ENCODE results near the gene BTN3A1.
A peak's percentile ranks its signal among the peaks of the same experiment; 100 is the strongest.
"Not testable (repeated sequence)": the region's sequence is repeated elsewhere in the genome, so short reads cannot be mapped to it uniquely, and the experiment has no call there.

BTN3A1 gene

GRCh38 chr6:26415791-26416190 is 13.7 kb downstream of the BTN3A1 start:
- DNase-seq, result no peak

- no peak for DNase-seq
Observed at GRCh38 chr6:26416288-26416687, 14.2 kb downstream of the BTN3A1 start.

GRCh38 chr6:26418077-26418476 is 16.0 kb downstream of the BTN3A1 start:
- DNase-seq, result not testable (repeated sequence)

GRCh38 chr6:26418795-26419194 is 16.7 kb downstream of the BTN3A1 start:
- not testable (repeated sequence) for DNase-seq

GRCh38 chr6:26420688-26421171 is 18.7 kb downstream of the BTN3A1 start:
- no peak for DNase-seq

GRCh38 chr6:26421259-26422144 is 19.4 kb downstream of the BTN3A1 start:
- DNase-seq, result peak; percentile 71

GRCh38 chr6:26422329-26422728 is 20.3 kb downstream of the BTN3A1 start:
- DNase-seq, result no peak

- no peak for DNase-seq
Observed at GRCh38 chr6:26426691-26427450, 24.8 kb downstream of the BTN3A1 start.

GRCh38 chr6:26427451-26427809 is 25.4 kb downstream of the BTN3A1 start:
- no peak for DNase-seq

- DNase-seq, result no peak
Observed at GRCh38 chr6:26428206-26428605, 26.1 kb downstream of the BTN3A1 start.

- DNase-seq, result no peak
Observed at GRCh38 chr6:26430787-26431186, 28.7 kb downstream of the BTN3A1 start.

GRCh38 chr6:26431258-26432172 is 29.4 kb downstream of the BTN3A1 start:
- peak; percentile 34 for DNase-seq

GRCh38 chr6:26432627-26433201 is 30.6 kb downstream of the BTN3A1 start:
- no peak for DNase-seq

GRCh38 chr6:26433680-26434079 is 31.6 kb downstream of the BTN3A1 start:
- not testable (repeated sequence) for DNase-seq

- DNase-seq, result no peak
Observed at GRCh38 chr6:26436018-26436417, 33.9 kb downstream of the BTN3A1 start.

GRCh38 chr6:26437550-26437949 is 35.5 kb downstream of the BTN3A1 start:
- no peak for DNase-seq

GRCh38 chr6:26438000-26438399 is 35.9 kb downstream of the BTN3A1 start:
- DNase-seq, result no peak

GRCh38 chr6:26439151-26440125 is 37.4 kb downstream of the BTN3A1 start:
- no peak for DNase-seq

GRCh38 chr6:26440977-26441358 is 38.9 kb downstream of the BTN3A1 start:
- DNase-seq, result no peak

GRCh38 chr6:26441977-26442376 is 39.9 kb downstream of the BTN3A1 start:
- no peak for DNase-seq
